KMS-11 (cell line): ENCODE measurements around the gene PDLIM5.

Experiments used
- H2AFZ ChIP-seq: fragments of 200-600 bp; sonication (generic); 2 replicates; pipeline ENCODE4 v1.6.1; 2016; ENCODE audit warnings: antibody characterized with exemption, mixed run types, low read depth
- H3K27ac ChIP-seq: fragments of 200-600 bp; sonication (generic); 2 replicates; pipeline ENCODE4 v1.6.1; 2016; ENCODE audit warnings: mild to moderate bottlenecking, mixed run types
- H3K27me3 ChIP-seq: fragments of 200-600 bp; sonication (generic); 2 replicates; pipeline ENCODE4 v1.6.1; 2017; ENCODE audit warnings: mild to moderate bottlenecking, low read depth, mixed run types, moderate library complexity; ENCODE audit not compliant: insufficient read depth
- H3K36me3 ChIP-seq: fragments of 200-600 bp; sonication (generic); 2 replicates; pipeline ENCODE4 v1.6.1; 2017; ENCODE audit warnings: mild to moderate bottlenecking, mixed run types; ENCODE audit not compliant: insufficient read depth
- H3K4me1 ChIP-seq: fragments of 200-600 bp; sonication (generic); 2 replicates; pipeline ENCODE4 v1.6.1; 2016; ENCODE audit warnings: mild to moderate bottlenecking, low read depth, mixed run types; ENCODE audit not compliant: poor library complexity, severe bottlenecking
- H3K4me2 ChIP-seq: fragments of 200-600 bp; sonication (generic); 2 replicates; pipeline ENCODE4 v1.7.0; 2016; ENCODE audit warnings: mild to moderate bottlenecking, mixed run types
- H3K4me3 ChIP-seq: fragments of 200-600 bp; sonication (generic); IDR thresholded peaks from 2 replicates; pipeline ENCODE4 v1.6.1; 2017; ENCODE audit warnings: low read depth, low read length, mixed read lengths; ENCODE audit not compliant: insufficient read depth
- H3K79me2 ChIP-seq: fragments of 200-600 bp; sonication (generic); 2 replicates; pipeline ENCODE4 v1.6.1; 2016; ENCODE audit warnings: low read depth, mixed run types; ENCODE audit not compliant: insufficient read depth
- H3K9ac ChIP-seq: fragments of 200-600 bp; sonication (generic); 2 replicates; pipeline ENCODE4 v1.6.1; 2016; ENCODE audit warnings: mild to moderate bottlenecking, mixed run types
- H4K20me1 ChIP-seq: fragments of 200-600 bp; sonication (generic); 2 replicates; pipeline ENCODE4 v1.6.1; 2016; ENCODE audit warnings: mild to moderate bottlenecking, mixed run types; ENCODE audit not compliant: insufficient read depth
- CTCF ChIP-seq: fragments of 200-600 bp; sonication (generic); conservative IDR thresholded peaks from 2 replicates; pipeline ENCODE4 v1.6.1; 2017; ENCODE audit warnings: low read depth, mild to moderate bottlenecking, antibody characterized with exemption, low read length, moderate library complexity, mixed read lengths

Gene PDLIM5

GRCh38 chr4:94461506-94461905 lies 9.8 kb downstream of the PDLIM5 start:
- H3K4me2 ChIP-seq, result no peak overlapping the region
- H3K27ac ChIP-seq, result no peak overlapping the region
- H3K4me3 ChIP-seq, result no peak overlapping the region
- H3K27me3 ChIP-seq, result no peaks in the 10 kb centered on the region
- H3K79me2 ChIP-seq, result no peaks in the 10 kb centered on the region
- no peak for TF ChIP-seq CTCF
- no peak overlapping the region for H2AFZ ChIP-seq
- no peaks in the 10 kb centered on the region for H4K20me1 ChIP-seq
- H3K9ac ChIP-seq, result no peak overlapping the region
- peaks cover 8% of the 10 kb centered on the region for H3K4me1 ChIP-seq
- no peaks in the 10 kb centered on the region for H3K36me3 ChIP-seq

- H3K4me2 ChIP-seq, result no peak overlapping the region
- H3K4me1 ChIP-seq, result peaks cover 8% of the 10 kb centered on the region
- no peaks in the 10 kb centered on the region for H4K20me1 ChIP-seq
- H2AFZ ChIP-seq, result no peak overlapping the region
- no peak overlapping the region for H3K4me3 ChIP-seq
- no peak for TF ChIP-seq CTCF
- no peak overlapping the region for H3K27ac ChIP-seq
- H3K27me3 ChIP-seq, result no peaks in the 10 kb centered on the region
- no peak overlapping the region for H3K9ac ChIP-seq
- H3K79me2 ChIP-seq, result no peaks in the 10 kb centered on the region
- H3K36me3 ChIP-seq, result no peaks in the 10 kb centered on the region
These were observed 10.8 kb downstream of the PDLIM5 start for GRCh38 chr4:94462572-94462971.

- H4K20me1 ChIP-seq, result no peaks in the 10 kb centered on the region
- H3K27ac ChIP-seq, result no peak overlapping the region
- no peak overlapping the region for H3K9ac ChIP-seq
- peaks cover 8% of the 10 kb centered on the region for H3K4me1 ChIP-seq
- no peaks in the 10 kb centered on the region for H3K36me3 ChIP-seq
- H2AFZ ChIP-seq, result no peak overlapping the region
- no peak overlapping the region for H3K4me2 ChIP-seq
- no peak for TF ChIP-seq CTCF
- H3K27me3 ChIP-seq, result no peaks in the 10 kb centered on the region
- H3K79me2 ChIP-seq, result no peaks in the 10 kb centered on the region
- no peak overlapping the region for H3K4me3 ChIP-seq
These were observed 12.0 kb downstream of the PDLIM5 start for GRCh38 chr4:94463771-94464170.

- no peaks in the 10 kb centered on the region for H3K36me3 ChIP-seq
- H4K20me1 ChIP-seq, result no peaks in the 10 kb centered on the region
- no peaks in the 10 kb centered on the region for H3K4me1 ChIP-seq
- H2AFZ ChIP-seq, result no peak overlapping the region
- no peaks in the 10 kb centered on the region for H3K79me2 ChIP-seq
- no peaks in the 10 kb centered on the region for H3K27me3 ChIP-seq
- H3K27ac ChIP-seq, result no peak overlapping the region
- no peak overlapping the region for H3K4me3 ChIP-seq
- no peak for TF ChIP-seq CTCF
- no peak overlapping the region for H3K9ac ChIP-seq
- H3K4me2 ChIP-seq, result no peak overlapping the region
These were observed 14.6 kb downstream of the PDLIM5 start for GRCh38 chr4:94466371-94466770.
